IMR-90 (cell line): ENCODE results near the gene CPED1. TPM values are rescaled to one million over a fixed set of nuclear protein-coding genes. Genes with fewer than 3 reads are reported as not detected.

Experiments
- ATAC-seq: fragments of 200-7000 bp; cut with Tn5 transposase; 2 replicates; pipeline ENCODE4 v1.9.1; 2020; ENCODE audit warnings: low read depth, mild to moderate bottlenecking, moderate library complexity
- BruUV-seq: library from RNA; stranded (reverse); fragments of 400-500 nt; replicated peaks from 2 replicates; lab custom pipeline; 2021; lab: Mats Ljungman, UMichigan
- CTCF ChIA-PET: fragments of 300-600 bp; formaldehyde crosslinking; extraction: SDS; loops from one replicate; lab custom pipeline; 2021; ENCODE audit warnings: antibody characterized with exemption; lab: Yijun Ruan, JAX
- POLR2A ChIA-PET: fragments of 300-600 bp; sonication (Branson Sonifier 250); formaldehyde crosslinking; loops from one replicate; lab custom pipeline; 2022; ENCODE audit warnings: antibody characterized with exemption; ENCODE audit not compliant: unreplicated experiment; lab: Charles Lee
- DNase-seq: peaks from one replicate; pipeline ENCODE4 v3.0.0; 2013
- H2AFZ ChIP-seq: replicated peaks from 2 replicates; pipeline ENCODE3; 2013; ENCODE audit warnings: low read length, mild to moderate bottlenecking; ENCODE audit not compliant: poor library complexity
- H2AK5ac ChIP-seq: 2 replicates; pipeline ENCODE4 v1.6.1; 2013; ENCODE audit warnings: low read depth, low read length, inconsistent platforms
- H2AK9ac ChIP-seq: replicated peaks from 2 replicates; pipeline ENCODE3; 2013; ENCODE audit warnings: mild to moderate bottlenecking, low read depth, low read length, moderate library complexity; ENCODE audit not compliant: poor library complexity
- H2BK120ac ChIP-seq: 2 replicates; pipeline ENCODE4 v1.6.1; 2013; ENCODE audit warnings: low read depth, low read length, inconsistent platforms
- H2BK15ac ChIP-seq: 3 replicates; pipeline ENCODE4 v1.6.1; 2013; ENCODE audit warnings: low read depth, low read length, inconsistent platforms
- H2BK20ac ChIP-seq: 2 replicates; pipeline ENCODE4 v1.6.1; 2013; ENCODE audit warnings: low read depth, mild to moderate bottlenecking, inconsistent platforms, low read length, moderate library complexity
- H2BK5ac ChIP-seq: 2 replicates; pipeline ENCODE4 v1.6.1; 2013; ENCODE audit warnings: mild to moderate bottlenecking, low read depth, low read length, inconsistent platforms; ENCODE audit not compliant: poor library complexity, severe bottlenecking
- H3K14ac ChIP-seq: replicated peaks from 2 replicates; pipeline ENCODE4 v1.6.1; 2013; ENCODE audit warnings: low read depth, low read length, inconsistent platforms
- H3K18ac ChIP-seq: 2 replicates; pipeline ENCODE4 v1.6.1; 2013; ENCODE audit warnings: low read depth, low read length, control low read depth
- H3K23ac ChIP-seq: 2 replicates; pipeline ENCODE4 v1.6.1; 2013; ENCODE audit warnings: low read depth, low read length, inconsistent platforms
- H3K27ac ChIP-seq: 2 replicates; pipeline ENCODE4 v1.5.1; 2013; ENCODE audit warnings: mild to moderate bottlenecking, control low read depth, low read length; ENCODE audit not compliant: insufficient read depth
- H3K27me3 ChIP-seq: 2 replicates; pipeline ENCODE4 v1.6.1; 2013; ENCODE audit warnings: low read length; ENCODE audit not compliant: control insufficient read depth, insufficient read depth
- H3K36me3 ChIP-seq: 2 replicates; pipeline ENCODE4 v1.6.1; 2013; ENCODE audit warnings: low read length, mixed read lengths; ENCODE audit not compliant: control insufficient read depth, insufficient read depth
- H3K4ac ChIP-seq: 2 replicates; pipeline ENCODE4 v1.6.1; 2013; ENCODE audit warnings: low read depth, low read length, inconsistent platforms
- H3K4me1 ChIP-seq: 2 replicates; pipeline ENCODE4 v1.6.1; 2013; ENCODE audit warnings: low read length, mixed read lengths; ENCODE audit not compliant: control insufficient read depth, insufficient read depth
- H3K4me2 ChIP-seq: 2 replicates; pipeline ENCODE4 v1.6.1; 2013; ENCODE audit warnings: low read depth, mild to moderate bottlenecking, control low read depth, low read length, moderate library complexity
- H3K4me3 ChIP-seq: 2 replicates; pipeline ENCODE4 v1.5.1; 2013; ENCODE audit warnings: low read depth, mild to moderate bottlenecking, control low read depth, low read length, moderate library complexity; ENCODE audit not compliant: insufficient read depth
- H3K56ac ChIP-seq: 2 replicates; pipeline ENCODE4 v1.6.1; 2013; ENCODE audit warnings: low read length, inconsistent platforms; ENCODE audit not compliant: insufficient read depth; ENCODE audit errors: extremely low read depth
- H3K79me1 ChIP-seq, 2 experiments: 2 replicates each; pipeline ENCODE4 v1.6.1; 2013; ENCODE audit warnings: low read length in 2 of 2, inconsistent platforms in 1 of 2, low read depth in 1 of 2
- H3K9ac ChIP-seq: 2 replicates; pipeline ENCODE4 v1.6.1; 2013; ENCODE audit warnings: low read depth, low read length, control low read depth
- H3K9me1 ChIP-seq: 2 replicates; pipeline ENCODE4 v1.6.1; 2013; ENCODE audit warnings: low read length, inconsistent platforms; ENCODE audit not compliant: insufficient read depth
- H3K9me3 ChIP-seq: 2 replicates; pipeline ENCODE4 v1.6.1; 2013; ENCODE audit warnings: low read length; ENCODE audit not compliant: control insufficient read depth, insufficient read depth
- H4K20me1 ChIP-seq: 2 replicates; pipeline ENCODE4 v1.6.1; 2013; ENCODE audit warnings: low read length, inconsistent platforms; ENCODE audit not compliant: insufficient read depth
- H4K5ac ChIP-seq: 2 replicates; pipeline ENCODE4 v1.6.1; 2013; ENCODE audit warnings: mild to moderate bottlenecking, low read depth, low read length, control low read depth
- H4K8ac ChIP-seq, 2 experiments: 2 replicates each; pipeline ENCODE4 v1.6.1; 2013; ENCODE audit warnings: low read depth in 2 of 2, low read length in 2 of 2, control low read depth in 1 of 2, inconsistent platforms in 1 of 2
- H4K91ac ChIP-seq: 2 replicates; pipeline ENCODE4 v1.6.1; 2013; ENCODE audit warnings: low read depth, low read length, inconsistent platforms; ENCODE audit not compliant: insufficient read depth
- CEBPB ChIP-seq: IDR thresholded peaks from 2 replicates; pipeline ENCODE4 v1.6.1; 2012; ENCODE audit warnings: low read depth, low read length, improper control_type of control experiment
- CTCF ChIP-seq: conservative IDR thresholded peaks from 2 replicates; pipeline ENCODE4 v1.5.1; 2012; ENCODE audit warnings: mild to moderate bottlenecking, low read depth, low read length, improper control_type of control experiment
- FOS ChIP-seq: fragments of 150-350 bp; IDR thresholded peaks from 2 replicates; pipeline ENCODE4 v1.6.1; 2016; ENCODE audit warnings: low read depth, low read length
- MXI1 ChIP-seq: IDR thresholded peaks from 2 replicates; pipeline ENCODE4 v1.6.1; 2012; ENCODE audit warnings: low read depth, mild to moderate bottlenecking, low read length, moderate library complexity, borderline replicate concordance
- POLR2A ChIP-seq: IDR thresholded peaks from 2 replicates; pipeline ENCODE4 v1.6.1; 2012; ENCODE audit warnings: mild to moderate bottlenecking, low read depth, low read length
- SMC3 ChIP-seq: fragments of 150-350 bp; IDR thresholded peaks from 2 replicates; pipeline ENCODE4 v1.6.1; 2016; ENCODE audit warnings: low read depth, mild to moderate bottlenecking, antibody characterized with exemption, low read length, moderate library complexity
- USF2 ChIP-seq: fragments of 150-350 bp; IDR thresholded peaks from 2 replicates; pipeline ENCODE4 v1.6.1; 2017; ENCODE audit warnings: mild to moderate bottlenecking, antibody characterized with exemption, low read length, low read depth
- WGBS, 2 experiments: methylation state at CpG; one replicate each; pipeline versions ENCODE4 v1.1.5 to v1.1.7; 2013; ENCODE audit warnings: missing lambda C conversion rate in 2 of 2; ENCODE audit not compliant: insufficient read length in 1 of 2; ENCODE audit errors: extremely low coverage in 2 of 2; 5-methylcytosine and 5-hydroxymethylcytosine counted together
- dilution Hi-C: fragments of 300-500 bp; cut with HindIII; formaldehyde crosslinking; loops from one replicate; pipeline ENCODE4 v1.14.3; 2018; ENCODE audit warnings: low sequenced_read_pairs; ENCODE audit not compliant: unreplicated experiment
- in situ Hi-C: fragments of 300-500 bp; cut with MboI; formaldehyde crosslinking; loops from 3 replicates; pipeline ENCODE4 v1.14.3; 2019; ENCODE audit warnings: low sequenced_read_pairs, inconsistent platforms, mixed read lengths
- intact Hi-C: fragments of 100-400 bp; cut with micrococcal nuclease; formaldehyde crosslinking; loops from 2 replicates; pipeline ENCODE4 v1.10.0; 2022
- polyA plus RNA-seq, 3 experiments: library from polyadenylated mRNA; depleted of rRNA; stranded (reverse); fragments of >200 nt; gene quantifications; 2 replicates each; pipeline ENCODE4 v1.2.3, GENCODE V29; 2012; ENCODE audit warnings: low replicate concordance in 1 of 3
- total RNA-seq: library from RNA; depleted of rRNA; stranded (reverse); fragments of >200 nt; gene quantifications from 2 replicates; pipeline ENCODE4 v1.2.3, GENCODE V29; 2012

The CPED1 gene
- total and polyA plus RNA-seq, 2 of the 4 experiments (the other 2 are of a cell fraction) = 31.2 to 96.8 TPM

- no peak for TF ChIP-seq MXI1
These were observed 315.7 kb downstream of the CPED1 start (continued) for GRCh38 chr7:121304102-121304658.

- Histone ChIP-seq H3K27ac (peak overlapping the region; percentile 34; the same call in 1 of the 2 replicates), H4K5ac (peak overlapping the region; percentile 65), H2AFZ (no peak overlapping the region), H2BK5ac (peak overlapping the region; percentile 99), H3K9me1 (no peaks in the 10 kb centered on the region), H3K4me2 (peak overlapping the region; percentile 38), H3K36me3 (no peaks in the 10 kb centered on the region), H3K18ac (peak overlapping the region; percentile 56; the same call in 1 of the 2 replicates), H2BK120ac (peak overlapping the region; percentile 76), H4K8ac (peak overlapping the region; percentile 29 to 63; a peak in 3 of 4 replicates), H2BK20ac (peak overlapping the region; percentile 67), H3K4me1 (peaks cover 12% of the 10 kb centered on the region), H3K79me1 (peaks cover 0 to 6% of the 10 kb centered on the region in 2 experiments; a peak in 1 of 4 replicates), H3K4me3 (no peak overlapping the region), H3K56ac (no peak overlapping the region), H3K9ac (no peak overlapping the region), H3K14ac (peak overlapping the region; percentile 93), H3K4ac (peak overlapping the region; percentile 77), H2AK9ac (no peak overlapping the region), H4K20me1 (no peaks in the 10 kb centered on the region), H3K9me3 (no peaks in the 10 kb centered on the region), H4K91ac (peak overlapping the region; percentile 94), H3K23ac (peak overlapping the region; percentile 44; the same call in 1 of the 2 replicates), H2AK5ac (peak overlapping the region; percentile 27; the same call in 1 of the 2 replicates), H2BK15ac (0 out of 3 replicates have a peak overlapping the region, but pooled peaks have one; percentile 16), H3K27me3 (no peaks in the 10 kb centered on the region)
- dilution Hi-C loops (no loop called here), in situ Hi-C loops (no loop called here), intact Hi-C loops (no loop called here)
- CTCF ChIA-PET = interaction anchor here (0.8 kb wide), 1 partner anchor 229 kb away, joined by 4 read pairs; no protein-coding TSS in a partner anchor
- POLR2A ChIA-PET = interaction anchor here (0.5 kb wide), 1 partner anchor 26 kb away, joined by 27 read pairs; no protein-coding TSS in a partner anchor
- no TSS peak for BruUV-seq
- WGBS, 2 experiments = no CpG with 5 or more reads among the region's 3 CpGs
- peak; percentile 45 for ATAC-seq
- no peak for TF ChIP-seq USF2
- TF ChIP-seq FOS = no peak
- no peak for TF ChIP-seq SMC3
- TF ChIP-seq CEBPB = peak; percentile 29; the same call in 1 of the 2 replicates
- TF ChIP-seq CTCF = no peak
- TF ChIP-seq POLR2A = no peak
- DNase-seq = peak; percentile 50
These were observed 316.6 kb downstream of the CPED1 start for GRCh38 chr7:121305109-121305508.
